K562 (cell line): ENCODE data around the gene IFT22.

ENCODE experiments used
- CTCF ChIP-seq, 3 experiments: IDR thresholded peaks in 2 of 3; conservative IDR thresholded peaks in 1 of 3; 2 replicates each; pipeline ENCODE4 v1.5.1; 2011 to 2012; ENCODE audit warnings: low read length in 3 of 3, mild to moderate bottlenecking in 3 of 3, control low read depth in 2 of 3, improper control_type of control experiment in 1 of 3, inconsistent platforms in 1 of 3, low read depth in 1 of 3, mixed read lengths in 1 of 3, moderate library complexity in 1 of 3; ENCODE audit not compliant: insufficient read depth in 2 of 3
- LCOR ChIP-seq: sonication (generic); formaldehyde crosslinking; IDR thresholded peaks from 2 replicates; pipeline ENCODE4 v1.8.0; 2022; ENCODE audit warnings: mild to moderate bottlenecking, missing genetic modification reagents
- MAFG ChIP-seq: fragments of 450-650 bp; conservative IDR thresholded peaks from 2 replicates; pipeline ENCODE4 v1.6.1; 2016; ENCODE audit warnings: missing genetic modification characterization, missing compliant biosample characterization
- MCM5 ChIP-seq: fragments of 450-650 bp; IDR thresholded peaks from 2 replicates; pipeline ENCODE4 v1.6.1; 2016; ENCODE audit warnings: low read depth
- MTA3 ChIP-seq: fragments of 450-650 bp; formaldehyde crosslinking; IDR thresholded peaks from 2 replicates; pipeline ENCODE4 v1.6.1; 2017; ENCODE audit warnings: mild to moderate bottlenecking, borderline replicate concordance
- NR3C1 ChIP-seq: sonication (generic); formaldehyde crosslinking; IDR thresholded peaks from 2 replicates; pipeline ENCODE4 v1.8.1; 2022; ENCODE audit warnings: missing genetic modification reagents
- POLR2A ChIP-seq: fragments of 450-650 bp; conservative IDR thresholded peaks from 2 replicates; pipeline ENCODE4 v1.6.1; 2016
- POLR2AphosphoS5 ChIP-seq: IDR thresholded peaks from 2 replicates; pipeline ENCODE4 v1.6.1; 2011; ENCODE audit warnings: mild to moderate bottlenecking, low read depth, low read length, moderate library complexity; ENCODE audit not compliant: control insufficient read depth, insufficient read depth
- RBM22 ChIP-seq: fragments of 200-400 bp; formaldehyde crosslinking; IDR thresholded peaks from 2 replicates; pipeline ENCODE4 v1.6.1; 2018; ENCODE audit warnings: low read length, low read depth; ENCODE audit not compliant: poor library complexity, severe bottlenecking
- RFX1 ChIP-seq: fragments of 450-650 bp; IDR thresholded peaks from 2 replicates; pipeline ENCODE4 v1.6.1; 2016; ENCODE audit warnings: mild to moderate bottlenecking, moderate library complexity
- TCF15 ChIP-seq: fragments of 250-450 bp; sonication (Bioruptor Pico); IDR thresholded peaks from 2 replicates; pipeline ENCODE4 v1.8.0; 2022; ENCODE audit warnings: moderate library complexity, mild to moderate bottlenecking, inconsistent platforms
- ZBTB33 ChIP-seq: sonication (generic); formaldehyde crosslinking; IDR thresholded peaks from 2 replicates; pipeline ENCODE4 v1.8.1; 2023; ENCODE audit warnings: mild to moderate bottlenecking, missing genetic modification reagents
- ZNF263 ChIP-seq: sonication (generic); formaldehyde crosslinking; IDR thresholded peaks from 2 replicates; pipeline ENCODE4 v1.8.0; 2022; ENCODE audit warnings: mild to moderate bottlenecking, missing genetic modification reagents, borderline replicate concordance
- ZNF274 ChIP-seq: IDR thresholded peaks from 2 replicates; pipeline ENCODE4 v1.6.1; 2011; ENCODE audit warnings: low read depth, mild to moderate bottlenecking, low read length, moderate library complexity, borderline replicate concordance

GRCh38 chr7:101300465-101301376 is 20.9 kb downstream of the IFT22 start:
- TF ChIP-seq CTCF (IDR thresholded peaks at IDR 0.05 in 2 of 3, conservative IDR thresholded peaks at IDR 0.05 in 1 of 3; ENCODE audit: insufficient read depth in 2 of 3, low read depth in 1 of 3, low read length in 3 of 3) (no peak), MAFG (tag) (no peak), ZNF274 (no peak), NR3C1 (CRISPR knock-in tag) (no peak), POLR2A (no peak), MTA3 (no peak), TCF15 (CRISPR knock-in tag) (no peak), RFX1 (no peak), ZNF263 (CRISPR knock-in tag) (no peak), MCM5 (no peak), POLR2AphosphoS5 (no peak), ZBTB33 (CRISPR knock-in tag) (no peak), LCOR (CRISPR knock-in tag) (no peak), RBM22 (no peak)
